ENCODE data around the gene ZC3H18. TPM values are rescaled to one million over a fixed set of nuclear protein-coding genes. Genes with fewer than 3 reads are reported as not detected.

ZC3H18 gene
- total RNA-seq, 1 donor from 2014 or later, result 46.9 TPM

GRCh38 chr16:88681084-88681680 lies 111.0 kb downstream of the ZC3H18 start:
- ATAC-seq (no peak), DNase-seq (ENCODE audit: low spot score) (no peak)
- intact Hi-C loops (cut with DNase I), result no loop called here

Other genes starting within 250 kb of the ZC3H18 start
- 2.9 TPM for gene ZNF469, start 187.4 kb upstream of the ZC3H18 start, total RNA-seq
- 3.9 TPM for gene ZFPM1, start 117.1 kb upstream of the ZC3H18 start, total RNA-seq
- not detected for gene IL17C, start 68.2 kb downstream of the ZC3H18 start, total RNA-seq
- gene CYBA, start 80.7 kb downstream of the ZC3H18 start, total RNA-seq, result 87.4 TPM
- gene MVD, start 92.7 kb downstream of the ZC3H18 start, total RNA-seq, result 64.4 TPM
- 0.53 TPM for gene SNAI3, start 116.1 kb downstream of the ZC3H18 start, total RNA-seq
- 28.6 TPM for gene RNF166, start 136.0 kb downstream of the ZC3H18 start, total RNA-seq
- gene CTU2, start 136.1 kb downstream of the ZC3H18 start, total RNA-seq, result 20.6 TPM
- gene PIEZO1, start 214.8 kb downstream of the ZC3H18 start, total RNA-seq, result 111 TPM
- 0.76 TPM for gene CDT1, start 233.4 kb downstream of the ZC3H18 start, total RNA-seq
- gene APRT, start 241.5 kb downstream of the ZC3H18 start, total RNA-seq, result 46.0 TPM

Measured in sciatic nerve (tissue), 2 donors.